Neuronal stem cell (in vitro differentiated cells): ENCODE data around the gene OR4C6.
A peak's percentile ranks its signal among the peaks of the same experiment; 100 is the strongest.

Experiments used
- DNase-seq: peaks from one replicate; pipeline ENCODE4 v3.0.0-alpha.2; 2013; ENCODE audit warnings: low spot score
- H2AFZ ChIP-seq: one replicate; pipeline ENCODE4 v1.6.1; 2013; ENCODE audit warnings: mild to moderate bottlenecking, low read length, inconsistent platforms
- H2AK5ac ChIP-seq: 2 replicates; pipeline ENCODE4 v1.6.1; 2013; ENCODE audit warnings: low read depth, mild to moderate bottlenecking, inconsistent platforms, low read length, moderate library complexity, mixed read lengths
- H2BK120ac ChIP-seq: 2 replicates; pipeline ENCODE4 v1.6.1; 2013; ENCODE audit warnings: low read depth, mild to moderate bottlenecking, inconsistent platforms, low read length, moderate library complexity, mixed read lengths
- H2BK12ac ChIP-seq: one replicate; pipeline ENCODE4 v1.6.1; 2013; ENCODE audit warnings: low read length, inconsistent platforms
- H2BK15ac ChIP-seq: 2 replicates; pipeline ENCODE4 v1.6.1; 2013; ENCODE audit warnings: mild to moderate bottlenecking, low read length, inconsistent platforms, mixed read lengths
- H2BK5ac ChIP-seq: one replicate; pipeline ENCODE4 v1.6.1; 2013; ENCODE audit warnings: inconsistent platforms, mild to moderate bottlenecking, low read length, moderate library complexity
- H3K14ac ChIP-seq: one replicate; pipeline ENCODE4 v1.6.1; 2013; ENCODE audit warnings: low read length, inconsistent platforms
- H3K18ac ChIP-seq: 2 replicates; pipeline ENCODE4 v1.6.1; 2013; ENCODE audit warnings: low read length, inconsistent platforms
- H3K23ac ChIP-seq: 2 replicates; pipeline ENCODE4 v1.6.1; 2013; ENCODE audit warnings: low read depth, mild to moderate bottlenecking, mixed read lengths, low read length, inconsistent platforms; ENCODE audit not compliant: poor library complexity
- H3K27ac ChIP-seq: replicated peaks from 3 replicates; pipeline ENCODE4 v1.5.1; 2013; ENCODE audit warnings: low read length, inconsistent platforms
- H3K27me3 ChIP-seq, 3 experiments: 2 replicates each; pipeline ENCODE4 v1.6.1; 2013; ENCODE audit warnings: low read length in 3 of 3, mild to moderate bottlenecking in 2 of 3, inconsistent platforms in 1 of 3, low read depth in 1 of 3, mixed read lengths in 1 of 3, moderate library complexity in 1 of 3; ENCODE audit not compliant: control insufficient read depth in 3 of 3, insufficient read depth in 3 of 3
- H3K36me3 ChIP-seq, 2 donors: replicated peaks in 1 of 2; 2 replicates each; pipeline ENCODE4 v1.6.1; 2013; ENCODE audit warnings: low read length in 2 of 2; ENCODE audit not compliant: control insufficient read depth in 2 of 2, insufficient read depth in 2 of 2
- H3K4ac ChIP-seq: 2 replicates; pipeline ENCODE4 v1.6.1; 2013; ENCODE audit warnings: inconsistent platforms, mild to moderate bottlenecking, low read length, moderate library complexity
- H3K4me1 ChIP-seq, 2 donors: 1 replicate in 1 of 2; 2 replicates in 1 of 2; pipeline ENCODE4 v1.6.1; 2013; ENCODE audit warnings: low read length in 2 of 2, low read depth in 1 of 2; ENCODE audit not compliant: control insufficient read depth in 2 of 2, insufficient read depth in 1 of 2
- H3K4me2 ChIP-seq: one replicate; pipeline ENCODE4 v1.6.1; 2013; ENCODE audit warnings: mild to moderate bottlenecking, low read length, inconsistent platforms; ENCODE audit not compliant: insufficient read depth, poor library complexity, severe bottlenecking
- H3K4me3 ChIP-seq, 2 donors: 2 replicates each; pipeline ENCODE4 v1.5.1; 2013; ENCODE audit warnings: low read length in 2 of 2, mild to moderate bottlenecking in 2 of 2, inconsistent platforms in 1 of 2, moderate library complexity in 1 of 2
- H3K79me1 ChIP-seq: one replicate; pipeline ENCODE4 v1.6.1; 2013; ENCODE audit warnings: low read depth, mild to moderate bottlenecking, inconsistent platforms, low read length, moderate library complexity
- H3K9ac ChIP-seq: one replicate; pipeline ENCODE4 v1.6.1; 2013; ENCODE audit warnings: mild to moderate bottlenecking, low read depth, low read length, inconsistent platforms; ENCODE audit not compliant: poor library complexity
- H3K9me3 ChIP-seq, 2 donors: replicated peaks in 1 of 2; 2 replicates each; pipeline versions ENCODE3 to v1.6.1; 2013; ENCODE audit warnings: low read length in 2 of 2, mild to moderate bottlenecking in 2 of 2, inconsistent platforms in 1 of 2, low read depth in 1 of 2, mixed read lengths in 1 of 2, moderate library complexity in 1 of 2; ENCODE audit not compliant: control insufficient read depth in 2 of 2, insufficient read depth in 1 of 2
- H4K8ac ChIP-seq: one replicate; pipeline ENCODE4 v1.6.1; 2013; ENCODE audit warnings: low read depth, mild to moderate bottlenecking, inconsistent platforms, low read length, moderate library complexity
- H4K91ac ChIP-seq: one replicate; pipeline ENCODE4 v1.6.1; 2013; ENCODE audit warnings: low read length, low read depth, mild to moderate bottlenecking, inconsistent platforms; ENCODE audit not compliant: poor library complexity
- WGBS, 2 donors: extraction: QIAGEN DNeasy Blood & Tissue Kit; methylation state at CpG; one replicate each; pipeline ENCODE4 v1.1.7; 2013; ENCODE audit warnings: missing lambda C conversion rate in 2 of 2, mixed read lengths in 1 of 2; ENCODE audit not compliant: insufficient read length in 2 of 2, insufficient replicate concordance in 1 of 2; ENCODE audit errors: extremely low coverage in 2 of 2; 5-methylcytosine and 5-hydroxymethylcytosine counted together

OR4C6 gene

DNA sequence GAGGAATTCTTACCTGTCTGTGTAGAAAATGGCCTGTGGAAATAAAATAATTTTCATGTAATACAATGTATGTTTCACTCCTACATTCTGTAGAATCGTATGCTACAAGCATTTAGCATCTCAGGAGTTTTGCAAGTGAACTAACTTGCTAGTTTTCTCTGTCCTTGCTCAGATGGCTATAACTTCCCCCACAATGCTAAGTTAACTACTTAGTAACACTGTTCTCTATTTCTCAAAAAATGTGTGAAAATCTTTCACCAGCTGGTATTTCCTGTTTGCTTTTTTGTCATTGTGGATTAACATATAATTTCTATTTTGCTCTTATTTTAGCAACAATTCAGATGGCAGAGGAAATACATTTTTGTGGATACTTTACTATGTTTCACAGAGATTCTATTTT is 9.4 kb upstream of the OR4C6 start:
- no peak overlapping the region for H3K14ac ChIP-seq
- no peak overlapping the region for H3K18ac ChIP-seq
- no peaks in the 10 kb centered on the region for H3K4me1 ChIP-seq
- H3K36me3 ChIP-seq: no peaks in the 10 kb centered on the region
- H3K27ac ChIP-seq: no peak overlapping the region
- no CpG with 5 or more reads among the region's 1 CpG for WGBS, 2 donors
- no peaks in the 10 kb centered on the region for H3K27me3 ChIP-seq
- H3K9me3 ChIP-seq: peaks cover 0 to 4% of the 10 kb centered on the region in 2 donors
- no peak overlapping the region for H3K4me3 ChIP-seq
- no peak overlapping the region for H2BK5ac ChIP-seq
- H3K79me1 ChIP-seq: no peaks in the 10 kb centered on the region
- H3K4ac ChIP-seq: no peak overlapping the region
- H2BK120ac ChIP-seq: no peak overlapping the region
- DNase-seq: no peak
- no peak overlapping the region for H4K91ac ChIP-seq
- no peak overlapping the region for H3K9ac ChIP-seq
- no peak overlapping the region for H3K4me2 ChIP-seq
- no peak overlapping the region for H4K8ac ChIP-seq
- no peak overlapping the region for H2BK12ac ChIP-seq
- no peak overlapping the region for H2AK5ac ChIP-seq
- no peak overlapping the region for H2BK15ac ChIP-seq
- no peak overlapping the region for H3K23ac ChIP-seq
- no peak overlapping the region for H2AFZ ChIP-seq

DNA sequence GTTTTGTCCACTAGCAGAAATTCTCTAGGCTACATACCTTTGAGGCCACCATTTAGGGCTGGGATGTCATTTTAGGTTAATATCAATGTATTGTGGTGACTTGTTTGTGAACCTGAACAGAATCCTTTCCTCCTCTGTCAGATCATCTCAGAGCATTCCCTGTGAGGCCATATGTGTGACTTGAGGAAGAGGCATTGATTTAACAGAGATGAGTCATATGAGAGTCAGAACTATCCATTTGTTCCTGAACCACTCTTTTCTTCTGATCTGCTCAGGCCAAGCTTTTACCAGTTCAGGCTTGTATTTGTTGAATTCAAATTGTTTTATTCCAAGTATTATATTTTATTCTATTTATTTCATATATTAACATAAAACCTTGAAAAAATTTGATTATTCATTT is 6.9 kb upstream of the OR4C6 start:
- H3K79me1 ChIP-seq: no peaks in the 10 kb centered on the region
- no peak overlapping the region for H3K27ac ChIP-seq

DNA sequence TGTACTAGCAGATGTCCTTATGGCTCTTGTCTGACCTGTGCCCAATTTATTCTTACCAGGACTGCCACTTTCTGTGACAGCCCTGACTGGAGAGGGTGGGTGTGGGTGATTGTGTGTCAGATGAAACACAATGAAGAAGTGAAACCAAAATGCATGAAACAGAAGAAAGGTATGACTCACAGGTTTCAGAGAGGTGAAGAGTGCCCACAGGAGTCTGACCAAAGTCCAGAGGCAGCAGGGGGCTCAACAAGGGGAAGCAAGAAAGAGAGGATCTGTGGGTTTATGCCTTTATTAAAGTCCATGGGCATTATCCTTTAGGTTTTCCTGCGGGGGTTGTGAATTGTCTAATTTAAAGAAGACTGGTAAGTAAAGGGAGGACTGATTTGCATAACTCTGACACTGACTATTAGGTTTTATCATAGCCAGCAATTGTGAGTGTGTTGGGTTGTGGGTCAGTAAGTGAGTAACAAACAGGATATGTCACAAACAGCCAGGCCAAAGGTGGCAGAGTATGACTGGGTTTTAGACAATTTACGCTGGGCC is 3.9 kb upstream of the OR4C6 start:
- Histone ChIP-seq H3K9me3 (peaks cover 0 to 9% of the 10 kb centered on the region in 2 donors), H2BK12ac (no peak overlapping the region), H3K4me3 (no peak overlapping the region), H3K23ac (no peak overlapping the region), H4K91ac (no peak overlapping the region), H2AK5ac (no peak overlapping the region), H3K4ac (no peak overlapping the region), H2BK120ac (no peak overlapping the region), H3K14ac (no peak overlapping the region), H4K8ac (no peak overlapping the region), H3K27me3 (no peaks in the 10 kb centered on the region), H3K4me2 (no peak overlapping the region), H3K4me1 (no peaks in the 10 kb centered on the region), H2BK15ac (no peak overlapping the region), H3K36me3 (no peaks in the 10 kb centered on the region), H3K9ac (no peak overlapping the region), H3K18ac (no peak overlapping the region), H2AFZ (peak overlapping the region; percentile 35), H2BK5ac (no peak overlapping the region), H3K79me1 (no peaks in the 10 kb centered on the region), H3K27ac (no peak overlapping the region)
- no CpG with 5 or more reads among the region's 2 CpGs for WGBS, 2 donors
- no peak for DNase-seq

More for the DNA sequence above, 6.9 kb upstream of the OR4C6 start:
- Histone ChIP-seq H3K9ac (no peak overlapping the region), H2AFZ (no peak overlapping the region), H2BK12ac (no peak overlapping the region), H2BK15ac (no peak overlapping the region), H3K4me1 (no peaks in the 10 kb centered on the region), H3K18ac (no peak overlapping the region), H3K14ac (no peak overlapping the region), H4K8ac (no peak overlapping the region), H3K9me3 (peaks cover 0 to 8% of the 10 kb centered on the region in 2 donors), H3K36me3 (no peaks in the 10 kb centered on the region), H3K4me2 (no peak overlapping the region), H2AK5ac (no peak overlapping the region), H3K4me3 (no peak overlapping the region), H2BK5ac (no peak overlapping the region), H3K4ac (no peak overlapping the region), H3K23ac (no peak overlapping the region), H4K91ac (no peak overlapping the region), H2BK120ac (no peak overlapping the region), H3K27me3 (no peaks in the 10 kb centered on the region)
- no peak for DNase-seq

DNA sequence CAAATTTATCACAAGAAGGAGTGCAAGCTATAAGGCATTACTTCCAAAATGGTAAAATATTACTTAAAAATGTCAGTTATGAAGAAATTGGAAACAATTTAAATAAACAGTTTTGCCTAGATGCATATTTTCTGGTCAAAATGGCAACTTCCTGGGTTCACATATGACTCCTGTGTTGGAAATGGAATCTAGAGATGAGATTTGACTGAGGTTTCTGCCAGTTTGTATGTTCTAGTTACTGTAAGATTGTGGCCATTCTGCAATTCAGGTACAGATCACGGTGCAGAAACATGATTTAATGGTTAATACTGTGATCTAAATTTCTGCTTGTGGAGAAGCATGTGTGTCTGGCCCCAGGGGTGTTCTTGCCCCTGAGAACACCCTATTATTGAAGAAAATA is 3.4 kb upstream of the OR4C6 start:
- Histone ChIP-seq H4K8ac (no peak overlapping the region), H3K27ac (no peak overlapping the region), H4K91ac (no peak overlapping the region), H3K9me3 (peaks cover 0 to 9% of the 10 kb centered on the region in 2 donors), H2AK5ac (no peak overlapping the region), H3K4ac (no peak overlapping the region), H2AFZ (no peak overlapping the region), H2BK15ac (no peak overlapping the region), H3K4me2 (no peak overlapping the region), H3K27me3 (no peaks in the 10 kb centered on the region), H3K23ac (no peak overlapping the region), H3K9ac (no peak overlapping the region), H3K18ac (no peak overlapping the region), H3K36me3 (no peaks in the 10 kb centered on the region), H3K79me1 (no peaks in the 10 kb centered on the region), H2BK120ac (no peak overlapping the region), H2BK5ac (no peak overlapping the region), H2BK12ac (no peak overlapping the region), H3K4me1 (no peaks in the 10 kb centered on the region), H3K4me3 (no peak overlapping the region), H3K14ac (no peak overlapping the region)
- no peak for DNase-seq
- no CpG with 5 or more reads among the region's 1 CpG for WGBS, 2 donors
